Muscle layer of colon (tissue), 2 donors: ENCODE data around the gene EPHA8.

Experiments used
- H3K27ac ChIP-seq: one replicate; pipeline ENCODE4 v1.7.0; 2013; ENCODE audit warnings: low read depth, mild to moderate bottlenecking, low read length, moderate library complexity
- H3K27me3 ChIP-seq, 2 donors: one replicate each; pipeline ENCODE4 v1.7.0; 2013; ENCODE audit warnings: low read length in 2 of 2, mild to moderate bottlenecking in 2 of 2; ENCODE audit not compliant: insufficient read depth in 2 of 2, control insufficient read depth in 1 of 2
- H3K36me3 ChIP-seq: one replicate; pipeline ENCODE4 v1.7.0; 2013; ENCODE audit warnings: mild to moderate bottlenecking, low read length; ENCODE audit not compliant: insufficient read depth
- H3K4me1 ChIP-seq: one replicate; pipeline ENCODE4 v1.7.0; 2013; ENCODE audit warnings: mild to moderate bottlenecking, low read length; ENCODE audit not compliant: insufficient read depth
- H3K4me3 ChIP-seq, 2 donors: one replicate each; pipeline ENCODE4 v1.7.0; 2013; ENCODE audit warnings: low read length in 2 of 2, low read depth in 1 of 2, mild to moderate bottlenecking in 1 of 2, moderate library complexity in 1 of 2
- H3K9ac ChIP-seq: one replicate; pipeline ENCODE4 v1.7.0; 2013; ENCODE audit warnings: low read length
- H3K9me3 ChIP-seq: one replicate; pipeline ENCODE4 v1.7.0; 2013; ENCODE audit warnings: mild to moderate bottlenecking, low read length
- donor health status: abdominal sarcoma.
- donor health status: Adenocarcinoma of cecum.

EPHA8 gene

GRCh38 chr1:22597996-22598395 is 34.7 kb downstream of the EPHA8 start:
- Histone ChIP-seq H3K4me1 (no peaks in the 10 kb centered on the region), H3K27me3 (peaks cover 0 to 43% of the 10 kb centered on the region in 2 donors), H3K9me3 (no peaks in the 10 kb centered on the region), H3K9ac (no peak overlapping the region), H3K36me3 (no peaks in the 10 kb centered on the region), H3K4me3 (no peak overlapping the region), H3K27ac (no peak overlapping the region)

- no peaks in the 10 kb centered on the region for H3K9me3 ChIP-seq
- no peak overlapping the region for H3K4me3 ChIP-seq
- H3K36me3 ChIP-seq, result no peaks in the 10 kb centered on the region
- H3K4me1 ChIP-seq, result no peaks in the 10 kb centered on the region
- H3K9ac ChIP-seq, result no peak overlapping the region
- H3K27ac ChIP-seq, result no peak overlapping the region
- peaks cover 0 to 39% of the 10 kb centered on the region in 2 donors for H3K27me3 ChIP-seq
Measured at GRCh38 chr1:22598736-22599135, 35.4 kb downstream of the EPHA8 start.

GRCh38 chr1:22600071-22600816 is 37.0 kb downstream of the EPHA8 start:
- H3K27ac ChIP-seq, result no peak overlapping the region
- H3K27me3 ChIP-seq, result peaks cover 4 to 32% of the 10 kb centered on the region in 2 donors
- no peak overlapping the region for H3K4me3 ChIP-seq
- no peaks in the 10 kb centered on the region for H3K9me3 ChIP-seq
- H3K36me3 ChIP-seq, result no peaks in the 10 kb centered on the region
- H3K9ac ChIP-seq, result no peak overlapping the region
- no peaks in the 10 kb centered on the region for H3K4me1 ChIP-seq

DNA sequence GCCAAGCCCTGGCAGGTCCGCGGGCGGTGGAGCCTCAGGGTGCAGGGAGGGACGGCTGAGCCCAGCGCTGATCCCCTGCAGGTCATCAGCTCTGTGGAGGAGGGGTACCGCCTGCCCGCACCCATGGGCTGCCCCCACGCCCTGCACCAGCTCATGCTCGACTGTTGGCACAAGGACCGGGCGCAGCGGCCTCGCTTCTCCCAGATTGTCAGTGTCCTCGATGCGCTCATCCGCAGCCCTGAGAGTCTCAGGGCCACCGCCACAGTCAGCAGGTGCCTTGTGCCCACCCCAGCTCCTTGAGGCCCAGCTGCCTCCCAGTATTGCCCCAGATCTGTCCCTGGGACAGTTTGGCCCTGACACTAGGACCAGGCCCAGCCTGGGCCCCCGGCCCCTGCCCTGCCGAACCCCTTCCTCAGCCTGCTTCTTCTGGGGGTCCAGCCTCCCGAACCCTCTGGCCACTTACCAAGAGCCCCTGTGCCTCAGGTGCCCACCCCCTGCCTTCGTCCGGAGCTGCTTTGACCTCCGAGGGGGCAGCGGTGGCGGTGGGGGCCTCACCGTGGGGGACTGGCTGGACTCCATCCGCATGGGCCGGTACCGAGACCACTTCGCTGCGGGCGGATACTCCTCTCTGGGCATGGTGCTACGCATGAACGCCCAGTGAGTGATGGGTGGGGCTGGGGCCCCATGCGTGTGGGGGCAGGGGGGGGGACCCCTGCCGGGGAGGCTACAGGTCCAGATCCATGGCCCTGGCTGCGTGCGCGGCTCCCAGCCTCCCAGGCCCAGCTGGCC is 37.7 kb downstream of the EPHA8 start:
- no peaks in the 10 kb centered on the region for H3K36me3 ChIP-seq
- H3K4me3 ChIP-seq, result no peak overlapping the region
- no peaks in the 10 kb centered on the region for H3K9me3 ChIP-seq
- H3K27ac ChIP-seq, result no peak overlapping the region
- H3K27me3 ChIP-seq, result peaks cover 4 to 33% of the 10 kb centered on the region in 2 donors
- H3K4me1 ChIP-seq, result no peaks in the 10 kb centered on the region
- H3K9ac ChIP-seq, result no peak overlapping the region

DNA sequence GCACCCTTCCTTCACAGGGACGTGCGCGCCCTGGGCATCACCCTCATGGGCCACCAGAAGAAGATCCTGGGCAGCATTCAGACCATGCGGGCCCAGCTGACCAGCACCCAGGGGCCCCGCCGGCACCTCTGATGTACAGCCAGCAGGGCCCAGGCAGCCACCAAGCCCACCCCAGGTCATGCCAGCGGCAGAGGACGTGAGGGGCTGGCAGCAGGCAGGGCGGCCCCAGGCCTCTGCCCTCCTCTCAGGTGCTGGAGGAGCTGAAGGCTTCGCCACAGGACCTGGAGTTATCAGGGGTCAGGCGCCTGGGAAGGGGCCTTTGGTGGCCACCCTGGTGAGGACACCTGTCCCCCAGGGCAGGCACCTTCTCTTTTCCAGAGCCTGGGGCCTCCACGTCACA is 38.3 kb downstream of the EPHA8 start:
- H3K4me3 ChIP-seq, result no peak overlapping the region
- H3K4me1 ChIP-seq, result no peaks in the 10 kb centered on the region
- H3K27ac ChIP-seq, result no peak overlapping the region
- H3K36me3 ChIP-seq, result no peaks in the 10 kb centered on the region
- no peak overlapping the region for H3K9ac ChIP-seq
- peaks cover 4 to 38% of the 10 kb centered on the region in 2 donors for H3K27me3 ChIP-seq
- H3K9me3 ChIP-seq, result no peaks in the 10 kb centered on the region

DNA sequence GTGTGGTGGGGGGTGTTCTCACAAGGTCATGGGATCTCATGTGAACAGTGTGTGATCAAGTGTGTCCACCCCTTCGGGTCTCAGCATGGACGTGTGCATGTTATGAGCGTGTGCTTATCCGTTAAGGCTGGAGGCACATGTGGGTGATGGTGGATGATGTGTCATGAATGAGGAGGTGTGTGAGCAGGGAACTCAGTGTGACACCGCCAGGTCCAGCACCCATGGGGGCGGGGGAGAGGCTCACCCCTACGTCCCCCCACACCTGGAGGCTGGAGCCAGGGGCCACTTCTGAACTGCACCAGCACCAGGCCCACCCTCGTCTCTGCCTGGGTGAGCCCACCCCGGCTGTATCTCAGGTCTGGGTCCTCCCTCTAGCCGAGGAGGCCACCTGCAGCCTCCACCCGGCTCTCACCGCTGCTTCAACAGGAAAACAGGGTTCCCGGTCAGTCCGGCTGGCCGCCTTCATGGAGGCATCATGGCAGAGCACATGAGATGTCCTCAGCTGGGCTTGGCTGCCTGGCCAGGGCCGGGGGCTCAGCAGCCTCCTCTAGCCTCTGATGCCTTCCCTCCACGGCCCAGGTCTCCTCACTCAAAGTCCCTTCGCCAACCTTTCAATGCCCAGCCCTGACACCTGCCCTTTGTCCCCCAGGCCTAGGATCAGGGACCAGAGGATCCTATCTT is 38.9 kb downstream of the EPHA8 start:
- Histone ChIP-seq H3K4me3 (no peak overlapping the region), H3K9me3 (no peaks in the 10 kb centered on the region), H3K36me3 (no peaks in the 10 kb centered on the region), H3K9ac (no peak overlapping the region), H3K27me3 (peaks cover 4 to 38% of the 10 kb centered on the region in 2 donors), H3K27ac (no peak overlapping the region), H3K4me1 (no peaks in the 10 kb centered on the region)

DNA sequence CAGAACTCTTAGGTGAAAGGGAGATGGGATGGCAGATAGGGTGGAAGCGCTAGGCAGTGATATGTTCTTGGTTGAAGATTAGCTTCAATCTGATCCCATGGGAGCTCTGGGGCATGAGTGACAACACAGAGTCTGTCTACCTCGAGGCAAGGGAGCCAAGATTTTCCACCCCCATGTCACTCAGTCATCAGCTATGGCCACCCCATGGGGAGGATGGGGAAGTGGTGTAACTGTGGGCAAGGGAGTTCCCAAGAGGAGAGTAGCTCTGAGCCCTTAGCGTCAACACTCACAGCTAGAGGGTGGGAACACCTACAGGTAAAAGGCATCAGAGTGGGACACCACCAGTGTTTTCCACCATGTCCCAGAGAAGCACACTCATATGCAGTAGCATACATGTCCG is 42.9 kb downstream of the EPHA8 start:
- no peak overlapping the region for H3K4me3 ChIP-seq
- no peaks in the 10 kb centered on the region for H3K4me1 ChIP-seq
- H3K9ac ChIP-seq, result no peak overlapping the region
- no peaks in the 10 kb centered on the region for H3K36me3 ChIP-seq
- H3K9me3 ChIP-seq, result no peaks in the 10 kb centered on the region
- peaks cover 4 to 24% of the 10 kb centered on the region in 2 donors for H3K27me3 ChIP-seq
- H3K27ac ChIP-seq, result no peak overlapping the region

DNA sequence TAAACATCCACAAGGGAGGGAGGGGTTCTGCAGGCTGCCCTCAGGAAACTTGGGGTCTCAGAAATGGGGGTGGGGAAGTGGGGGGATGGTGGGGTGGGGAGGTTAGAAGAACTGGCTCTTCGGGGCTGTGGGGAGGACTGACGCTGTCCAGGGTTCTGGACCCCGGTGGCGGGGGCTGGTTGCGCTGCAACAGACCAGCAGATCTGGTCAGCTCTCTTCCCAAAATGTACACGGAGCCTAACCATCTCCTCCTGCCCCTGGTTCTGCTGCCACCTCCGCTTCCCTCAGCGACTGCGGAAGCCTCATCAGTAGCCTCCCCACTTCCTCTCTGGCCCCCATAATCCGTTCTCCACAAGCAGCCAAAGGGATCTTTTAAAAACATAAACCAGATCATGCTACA is 43.9 kb downstream of the EPHA8 start:
- Histone ChIP-seq H3K4me3 (no peak overlapping the region), H3K4me1 (no peaks in the 10 kb centered on the region), H3K9me3 (no peaks in the 10 kb centered on the region), H3K36me3 (no peaks in the 10 kb centered on the region), H3K27me3 (peaks cover 4 to 17% of the 10 kb centered on the region in 2 donors), H3K27ac (no peak overlapping the region), H3K9ac (no peak overlapping the region)

GRCh38 chr1:22608361-22608760 is 45.1 kb downstream of the EPHA8 start:
- Histone ChIP-seq H3K27me3 (peaks cover 4 to 16% of the 10 kb centered on the region in 2 donors), H3K9me3 (no peaks in the 10 kb centered on the region), H3K4me1 (no peaks in the 10 kb centered on the region), H3K36me3 (no peaks in the 10 kb centered on the region), H3K9ac (no peak overlapping the region), H3K27ac (no peak overlapping the region), H3K4me3 (no peak overlapping the region)

DNA sequence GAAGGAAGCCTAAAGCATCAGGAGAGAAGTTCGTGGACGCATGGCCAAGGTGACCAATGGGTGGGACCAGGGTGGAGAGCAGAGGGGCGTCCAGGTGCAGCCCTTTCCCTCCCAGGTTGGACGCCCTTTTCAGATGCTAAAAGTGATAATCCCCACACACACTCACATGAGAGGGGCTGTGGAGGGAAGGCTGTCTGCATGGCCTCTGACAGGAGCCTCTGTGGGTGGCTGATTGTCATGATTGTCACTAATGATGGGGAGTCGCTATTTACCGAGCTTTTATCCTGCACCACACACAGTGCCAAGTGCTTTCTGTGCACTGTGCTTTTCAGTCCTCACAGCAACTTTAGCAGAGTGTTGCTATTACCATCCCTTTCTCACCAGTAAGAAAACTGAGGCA is 46.0 kb downstream of the EPHA8 start:
- peaks cover 0 to 25% of the 10 kb centered on the region in 2 donors for H3K27me3 ChIP-seq

DNA sequence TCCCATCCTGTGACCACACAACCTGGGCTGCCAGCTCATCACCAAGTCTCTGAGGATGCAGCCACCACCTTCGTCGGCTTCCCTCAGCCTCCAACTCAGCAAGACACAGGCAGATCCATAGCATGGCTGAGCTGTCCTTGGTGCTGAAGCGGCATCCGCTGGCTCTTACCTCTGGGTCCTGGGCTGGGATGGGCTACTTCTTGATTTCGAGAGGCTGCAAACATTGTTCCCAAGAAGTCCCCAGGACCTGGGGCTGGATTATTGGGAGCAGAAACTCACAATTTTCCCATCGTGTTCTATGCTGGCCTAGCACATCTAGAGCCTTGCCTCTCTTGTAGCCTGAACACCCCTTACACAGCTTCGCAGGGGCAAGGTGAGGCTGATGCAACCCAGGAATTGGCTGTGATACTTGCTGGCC is 48.2 kb downstream of the EPHA8 start:
- no peaks in the 10 kb centered on the region for H3K4me1 ChIP-seq
- H3K9ac ChIP-seq, result no peak overlapping the region
- H3K9me3 ChIP-seq, result no peaks in the 10 kb centered on the region
- H3K27ac ChIP-seq, result no peak overlapping the region
- H3K27me3 ChIP-seq, result peaks cover 8 to 23% of the 10 kb centered on the region in 2 donors
- no peak overlapping the region for H3K4me3 ChIP-seq
- no peaks in the 10 kb centered on the region for H3K36me3 ChIP-seq

More for the DNA sequence above, 46.0 kb downstream of the EPHA8 start:
- H3K9ac ChIP-seq, result no peak overlapping the region
- H3K4me3 ChIP-seq, result no peak overlapping the region
- H3K36me3 ChIP-seq, result no peaks in the 10 kb centered on the region
- H3K9me3 ChIP-seq, result no peaks in the 10 kb centered on the region
- H3K4me1 ChIP-seq, result no peaks in the 10 kb centered on the region
- H3K27ac ChIP-seq, result no peak overlapping the region
